Mononuclear cell (primary cell): ENCODE data around the gene CCDC28A. TPM values are rescaled to one million over a fixed set of nuclear protein-coding genes. Genes with fewer than 3 reads are reported as not detected.

Source experiments
- H3K27me3 ChIP-seq: 2 replicates; pipeline ENCODE4 v1.6.0; 2011; ENCODE audit warnings: low read length, control low read depth; ENCODE audit not compliant: insufficient read depth
- H3K4me1 ChIP-seq: 2 replicates; pipeline ENCODE4 v1.5.1; 2011; ENCODE audit warnings: mild to moderate bottlenecking, low read length, control low read depth; ENCODE audit not compliant: insufficient read depth
- H3K4me3 ChIP-seq: 2 replicates; pipeline ENCODE4 v1.5.1; 2011; ENCODE audit warnings: mild to moderate bottlenecking, low read length, moderate library complexity
- H3K9me3 ChIP-seq: 2 replicates; pipeline ENCODE4 v1.5.1; 2011; ENCODE audit warnings: low read depth, mild to moderate bottlenecking, control low read depth, low read length
- total RNA-seq: library from RNA; depleted of rRNA; stranded (reverse); fragments of >200 nt; gene quantifications from one replicate; pipeline ENCODE4 v1.2.3, GENCODE V29; 2012

The CCDC28A gene
- total RNA-seq, 1 donor: 22.7 TPM

GRCh38 chr6:138774370-138774769 lies 801 bp downstream of the CCDC28A start:
- Histone ChIP-seq H3K4me1 (peaks cover 14% of the 10 kb centered on the region), H3K27me3 (no peaks in the 10 kb centered on the region), H3K4me3 (peak overlapping the region; percentile 83), H3K9me3 (no peaks in the 10 kb centered on the region)

DNA sequence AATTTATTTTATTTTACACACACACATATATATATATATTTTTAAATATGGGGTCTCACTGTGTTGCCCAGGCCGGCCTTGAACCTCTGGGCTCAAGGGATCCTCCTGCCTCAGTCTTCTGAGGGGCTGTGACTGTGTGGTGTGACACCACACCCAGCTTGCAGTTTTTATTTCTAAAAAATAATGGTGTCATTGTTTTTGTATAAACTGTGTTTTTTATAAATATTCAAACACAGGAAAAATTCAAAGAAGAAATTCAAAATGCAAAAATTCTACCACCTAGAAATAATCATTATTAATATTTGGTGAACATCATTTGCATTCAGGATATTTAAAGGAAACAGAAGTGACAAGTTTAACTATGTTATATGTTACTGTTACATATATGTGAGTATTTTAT lies 3.1 kb downstream of the CCDC28A start:
- Histone ChIP-seq H3K4me1 (peaks cover 14% of the 10 kb centered on the region), H3K27me3 (no peaks in the 10 kb centered on the region), H3K4me3 (no peak overlapping the region), H3K9me3 (no peaks in the 10 kb centered on the region)

- H3K4me1 ChIP-seq: peaks cover 8% of the 10 kb centered on the region
- no peak overlapping the region for H3K4me3 ChIP-seq
- no peaks in the 10 kb centered on the region for H3K9me3 ChIP-seq
- no peaks in the 10 kb centered on the region for H3K27me3 ChIP-seq
Measured at GRCh38 chr6:138778331-138778730, 4.8 kb downstream of the CCDC28A start.

GRCh38 chr6:138782243-138782642 lies 8.7 kb downstream of the CCDC28A start:
- Histone ChIP-seq H3K4me3 (no peak overlapping the region), H3K27me3 (no peaks in the 10 kb centered on the region), H3K9me3 (no peaks in the 10 kb centered on the region), H3K4me1 (no peaks in the 10 kb centered on the region)

DNA sequence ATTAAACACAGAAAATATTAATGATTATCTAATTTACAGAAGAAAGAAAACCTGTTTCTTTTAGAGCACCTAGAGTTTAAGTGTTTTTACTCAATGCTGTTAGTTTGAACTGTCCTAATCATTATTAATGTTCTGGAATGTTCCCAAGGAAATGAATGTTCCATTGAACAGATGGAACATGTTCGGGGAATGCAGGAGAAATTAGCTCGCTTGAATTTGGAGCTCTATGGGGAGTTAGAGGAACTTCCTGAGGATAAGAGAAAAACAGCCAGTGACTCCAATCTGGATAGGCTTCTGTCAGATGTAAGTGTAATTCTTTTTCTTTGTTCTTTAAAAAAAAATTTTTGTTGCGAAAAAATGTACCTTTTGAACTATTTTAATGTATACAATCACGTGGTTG lies 11.5 kb downstream of the CCDC28A start:
- no peak overlapping the region for H3K4me3 ChIP-seq
- H3K27me3 ChIP-seq: no peaks in the 10 kb centered on the region
- no peaks in the 10 kb centered on the region for H3K9me3 ChIP-seq
- no peaks in the 10 kb centered on the region for H3K4me1 ChIP-seq

GRCh38 chr6:138785980-138786379 lies 12.4 kb downstream of the CCDC28A start:
- Histone ChIP-seq H3K4me1 (no peaks in the 10 kb centered on the region), H3K9me3 (no peaks in the 10 kb centered on the region), H3K4me3 (no peak overlapping the region), H3K27me3 (no peaks in the 10 kb centered on the region)

DNA sequence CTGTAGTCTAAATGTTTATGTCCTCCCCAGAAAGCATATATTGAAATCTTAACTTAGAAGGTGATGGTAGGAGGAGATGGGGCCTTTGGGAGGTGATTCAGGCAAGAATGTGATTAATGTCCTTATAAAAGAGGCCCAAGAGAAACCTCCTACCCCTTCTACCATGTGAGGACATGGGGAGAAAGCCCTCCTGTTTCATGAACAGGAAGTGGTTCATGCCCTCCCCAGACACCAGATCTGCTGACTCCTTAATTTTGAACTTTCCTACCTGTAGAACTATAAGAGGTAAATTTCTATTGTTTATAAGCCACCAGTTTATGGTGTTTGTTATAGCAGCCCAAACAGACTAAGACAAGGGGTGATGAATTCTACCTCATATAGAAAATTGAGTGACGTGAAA lies 13.6 kb downstream of the CCDC28A start:
- no peaks in the 10 kb centered on the region for H3K27me3 ChIP-seq
- no peaks in the 10 kb centered on the region for H3K4me1 ChIP-seq
- H3K4me3 ChIP-seq: no peak overlapping the region
- no peaks in the 10 kb centered on the region for H3K9me3 ChIP-seq

- no peaks in the 10 kb centered on the region for H3K4me1 ChIP-seq
- no peaks in the 10 kb centered on the region for H3K9me3 ChIP-seq
- no peak within 1 kb of the TSS for H3K4me3 ChIP-seq
- H3K27me3 ChIP-seq: peaks cover 7% of the 10 kb centered on the region
Measured at GRCh38 chr6:138795809-138796603, 22.4 kb downstream of the CCDC28A start, which contains the start of gene ECT2L. ECT2L (plus strand) TSS chr6:138796087; CDS start chr6:138813275, 17,188 bp downstream.

DNA sequence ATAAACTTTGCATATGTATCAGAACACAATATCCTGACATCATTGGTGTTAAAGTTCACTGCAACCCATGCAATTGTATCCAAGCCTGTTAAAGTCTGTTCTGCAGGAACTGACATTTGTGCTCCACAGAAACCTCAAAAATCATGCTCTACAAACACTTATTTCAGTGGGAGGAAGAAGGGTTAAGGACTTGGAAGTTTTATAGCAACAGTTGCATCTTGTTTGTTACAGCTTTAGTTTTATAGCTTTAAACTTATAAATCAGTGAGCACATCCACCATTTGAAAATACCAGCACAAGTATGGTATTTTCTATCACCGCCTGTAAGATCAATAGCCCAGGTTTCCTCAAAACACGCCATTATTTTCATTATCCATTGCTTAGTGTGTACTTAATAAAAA lies 23.2 kb downstream of the CCDC28A start:
- Histone ChIP-seq H3K4me1 (no peaks in the 10 kb centered on the region), H3K9me3 (no peaks in the 10 kb centered on the region), H3K4me3 (no peak overlapping the region), H3K27me3 (peaks cover 7% of the 10 kb centered on the region)

- Histone ChIP-seq H3K9me3 (no peaks in the 10 kb centered on the region), H3K4me1 (no peaks in the 10 kb centered on the region), H3K27me3 (peaks cover 7% of the 10 kb centered on the region), H3K4me3 (no peak overlapping the region)
Measured at GRCh38 chr6:138797806-138798446, 24.4 kb downstream of the CCDC28A start.

GRCh38 chr6:138800377-138801150 lies 27.0 kb downstream of the CCDC28A start:
- Histone ChIP-seq H3K4me3 (no peak overlapping the region), H3K4me1 (no peaks in the 10 kb centered on the region), H3K27me3 (no peaks in the 10 kb centered on the region), H3K9me3 (no peaks in the 10 kb centered on the region)

DNA sequence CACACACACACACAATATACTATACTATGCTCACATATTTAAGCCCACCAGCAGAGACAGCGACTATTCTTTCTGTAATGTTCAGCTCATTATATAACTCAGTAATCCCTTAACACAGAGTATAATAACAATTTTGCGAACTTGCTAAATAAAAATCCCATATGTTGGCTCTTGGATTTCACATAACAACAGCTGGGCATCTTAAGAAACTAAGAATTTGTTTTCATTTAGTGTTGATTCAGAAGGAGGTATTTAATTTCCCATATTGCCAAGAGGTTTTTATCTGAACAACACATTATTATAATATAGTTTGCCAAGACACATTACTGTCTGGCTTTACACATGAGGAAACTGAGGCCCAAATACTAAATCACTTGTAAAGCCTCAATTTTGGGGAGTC lies 29.8 kb downstream of the CCDC28A start:
- Histone ChIP-seq H3K27me3 (no peaks in the 10 kb centered on the region), H3K4me1 (peaks cover 6% of the 10 kb centered on the region), H3K4me3 (no peak overlapping the region), H3K9me3 (no peaks in the 10 kb centered on the region)

DNA sequence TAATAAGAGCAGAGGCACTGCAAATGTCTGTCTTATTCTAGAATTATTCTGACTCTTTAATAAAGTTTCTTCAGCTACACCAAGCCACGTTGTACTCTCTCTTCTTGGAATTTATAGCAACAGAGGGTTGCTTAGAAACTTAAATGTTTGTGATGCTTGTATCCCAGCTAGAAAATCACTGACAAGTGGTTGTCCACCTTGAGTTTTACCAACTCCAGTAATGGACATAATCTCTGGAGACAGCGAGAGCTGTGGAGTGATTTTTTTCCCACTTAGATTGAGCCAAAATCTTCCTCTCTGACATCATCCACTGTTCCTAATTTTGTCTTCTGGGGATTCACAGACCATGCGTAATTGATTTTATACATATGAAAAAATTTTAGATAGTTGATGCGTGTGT lies 30.3 kb downstream of the CCDC28A start:
- Histone ChIP-seq H3K27me3 (no peaks in the 10 kb centered on the region), H3K4me1 (peaks cover 6% of the 10 kb centered on the region), H3K9me3 (no peaks in the 10 kb centered on the region), H3K4me3 (no peak overlapping the region)

GRCh38 chr6:138805016-138805765 lies 31.6 kb downstream of the CCDC28A start:
- H3K27me3 ChIP-seq: no peaks in the 10 kb centered on the region
- no peak overlapping the region for H3K4me3 ChIP-seq
- H3K4me1 ChIP-seq: peaks cover 6% of the 10 kb centered on the region
- H3K9me3 ChIP-seq: no peaks in the 10 kb centered on the region

- Histone ChIP-seq H3K4me3 (no peak overlapping the region), H3K4me1 (peaks cover 7% of the 10 kb centered on the region), H3K9me3 (no peaks in the 10 kb centered on the region)
Measured at GRCh38 chr6:138806889-138807288, 33.3 kb downstream of the CCDC28A start.

More at GRCh38 chr6:138806889-138807288, 33.3 kb downstream of the CCDC28A start:
- no peaks in the 10 kb centered on the region for H3K27me3 ChIP-seq
